Measurements from ENCODE around the gene SDHB.

SDHB gene

GRCh38 chr1:17043676-17044075 lies 10.2 kb downstream of the SDHB start:
- DNase-seq: no peak

- DNase-seq: no peak
Observed at GRCh38 chr1:17040135-17040534, 13.7 kb downstream of the SDHB start.

- DNase-seq: no peak
Observed at GRCh38 chr1:17039522-17039921, 14.3 kb downstream of the SDHB start.

GRCh38 chr1:17033481-17033880 lies 20.4 kb downstream of the SDHB start:
- DNase-seq: no peak

- DNase-seq: no peak
Observed at GRCh38 chr1:17032741-17033140, 21.1 kb downstream of the SDHB start.

GRCh38 chr1:17031436-17031835 lies 22.4 kb downstream of the SDHB start:
- DNase-seq: no peak

- no peak for DNase-seq
Observed at GRCh38 chr1:17030206-17030605, 23.6 kb downstream of the SDHB start.

- DNase-seq: no peak
Observed at GRCh38 chr1:17028662-17029188, 25.1 kb downstream of the SDHB start.

GRCh38 chr1:17027900-17028299 lies 25.9 kb downstream of the SDHB start:
- DNase-seq: no peak

- DNase-seq: no peak
Observed at GRCh38 chr1:17027403-17027802, 26.4 kb downstream of the SDHB start.

GRCh38 chr1:17024721-17025120 lies 29.1 kb downstream of the SDHB start:
- no peak for DNase-seq

- no peak for DNase-seq
Observed at GRCh38 chr1:17023573-17023972, 30.3 kb downstream of the SDHB start.

GRCh38 chr1:17023102-17023501 lies 30.7 kb downstream of the SDHB start:
- DNase-seq: no peak

- DNase-seq: no peak
Observed at GRCh38 chr1:17021896-17022295, 31.9 kb downstream of the SDHB start.

GRCh38 chr1:17020502-17020901 lies 33.3 kb downstream of the SDHB start:
- DNase-seq: no peak

GRCh38 chr1:17018849-17019248 lies 35.0 kb downstream of the SDHB start:
- no peak for DNase-seq

GRCh38 chr1:17017435-17017834 lies 36.4 kb downstream of the SDHB start:
- no peak for DNase-seq

GRCh38 chr1:17016317-17016661 lies 37.5 kb downstream of the SDHB start:
- DNase-seq: peak in 1 of 2 experiments; percentile 33

GRCh38 chr1:17014671-17015567 lies 38.9 kb downstream of the SDHB start:
- no peak for DNase-seq

- no peak for DNase-seq
Observed at GRCh38 chr1:17013491-17014320, 40.1 kb downstream of the SDHB start.

- DNase-seq: no peak
Observed at GRCh38 chr1:17012775-17013490, 40.9 kb downstream of the SDHB start.

GRCh38 chr1:17011439-17012307 lies 42.2 kb downstream of the SDHB start, which contains the start of gene ATP13A2:
Gene ATP13A2, minus strand, starts transcription at chr1:17011928. Its CDS starts 190 bp downstream, at chr1:17011738.
- DNase-seq: peak; percentile 85 to 94
